ENCODE results near the gene ZSWIM9.
"Not testable (repeated sequence)": the region's sequence is repeated elsewhere in the genome, so short reads cannot be mapped to it uniquely, and the experiment has no call there.

ZSWIM9 gene

GRCh38 chr19:48176226-48176625, 5.7 kb downstream of the ZSWIM9 start:
- no peak for DNase-seq

DNA sequence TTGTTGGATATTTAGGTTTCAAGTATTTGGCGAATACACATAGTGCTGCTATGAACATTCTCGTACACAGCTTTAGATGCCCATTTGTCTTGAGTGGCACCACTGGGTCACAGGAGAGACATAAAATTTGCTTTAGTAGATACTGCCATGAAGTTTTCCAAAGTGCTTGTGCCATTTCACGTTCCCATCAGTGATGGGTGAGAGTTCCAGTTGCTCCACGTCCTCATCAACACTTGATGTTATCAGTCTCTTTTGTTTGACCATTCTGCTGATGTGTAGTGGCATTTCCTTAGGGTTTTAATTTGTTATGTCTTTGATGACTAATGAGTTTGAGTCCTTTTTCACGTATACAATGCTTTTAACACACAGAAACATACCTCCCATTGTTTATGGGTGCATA, 11.0 kb downstream of the ZSWIM9 start:
- DNase-seq = no peak

- no peak for DNase-seq
These were observed 12.0 kb downstream of the ZSWIM9 start for GRCh38 chr19:48182434-48182833.

- DNase-seq = no peak
These were observed 12.9 kb downstream of the ZSWIM9 start for GRCh38 chr19:48183356-48183755.

GRCh38 chr19:48186015-48186414, 15.5 kb downstream of the ZSWIM9 start:
- DNase-seq = no peak

GRCh38 chr19:48186541-48186991, 16.1 kb downstream of the ZSWIM9 start:
- no peak for DNase-seq

- peak; percentile 38 for DNase-seq
These were observed 19.9 kb downstream of the ZSWIM9 start for GRCh38 chr19:48190288-48190884.

- no peak for DNase-seq
These were observed 20.4 kb downstream of the ZSWIM9 start for GRCh38 chr19:48190885-48191284.

DNA sequence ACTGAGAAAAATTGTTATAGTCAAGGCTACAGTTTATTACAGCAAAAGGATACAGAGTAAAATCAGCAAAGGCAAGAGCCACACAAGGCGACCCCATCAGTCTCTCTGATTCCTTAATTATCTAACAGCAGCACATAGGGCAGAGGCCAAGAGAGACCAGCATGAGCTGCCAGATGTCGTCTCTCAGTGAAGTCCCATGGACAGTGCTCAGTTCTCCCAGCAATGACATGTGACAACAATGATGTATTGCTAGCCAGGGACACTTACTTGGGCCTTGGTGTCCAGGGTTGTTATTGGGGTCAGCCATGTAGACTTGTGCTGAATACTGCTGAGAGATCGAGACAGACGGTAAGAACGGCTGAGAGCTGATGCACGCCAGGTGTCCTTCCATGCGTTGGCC, 22.3 kb downstream of the ZSWIM9 start:
- no peak for DNase-seq

- DNase-seq = peak; percentile 33
These were observed 23.8 kb downstream of the ZSWIM9 start for GRCh38 chr19:48194041-48194843.

- no peak for DNase-seq
These were observed 24.7 kb downstream of the ZSWIM9 start for GRCh38 chr19:48194844-48195830.

DNA sequence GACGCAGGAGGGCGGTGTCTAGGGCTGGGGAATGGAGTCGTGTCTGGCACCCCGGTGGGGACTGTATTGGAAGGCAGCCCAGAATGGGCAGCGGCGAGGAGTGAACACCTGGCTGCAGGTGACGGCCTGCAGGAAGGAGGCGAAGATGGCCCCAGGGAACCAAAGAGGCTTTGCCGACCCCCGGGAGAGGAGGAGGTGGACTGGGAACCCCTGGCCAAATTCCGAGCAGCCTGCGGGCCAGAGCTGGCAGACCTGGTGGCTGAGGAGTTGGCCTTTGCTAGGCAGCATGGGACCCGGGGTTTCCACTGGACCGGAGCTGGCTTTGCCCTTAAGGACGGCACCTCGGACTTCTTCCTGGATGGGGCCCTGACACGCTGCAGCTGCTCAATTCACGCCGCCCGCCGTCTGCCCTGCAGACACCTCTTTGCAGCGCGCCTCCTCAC, 25.9 kb downstream of the ZSWIM9 start:
- no peak for DNase-seq

- no peak for DNase-seq
These were observed 26.6 kb downstream of the ZSWIM9 start for GRCh38 chr19:48196933-48197665.

DNA sequence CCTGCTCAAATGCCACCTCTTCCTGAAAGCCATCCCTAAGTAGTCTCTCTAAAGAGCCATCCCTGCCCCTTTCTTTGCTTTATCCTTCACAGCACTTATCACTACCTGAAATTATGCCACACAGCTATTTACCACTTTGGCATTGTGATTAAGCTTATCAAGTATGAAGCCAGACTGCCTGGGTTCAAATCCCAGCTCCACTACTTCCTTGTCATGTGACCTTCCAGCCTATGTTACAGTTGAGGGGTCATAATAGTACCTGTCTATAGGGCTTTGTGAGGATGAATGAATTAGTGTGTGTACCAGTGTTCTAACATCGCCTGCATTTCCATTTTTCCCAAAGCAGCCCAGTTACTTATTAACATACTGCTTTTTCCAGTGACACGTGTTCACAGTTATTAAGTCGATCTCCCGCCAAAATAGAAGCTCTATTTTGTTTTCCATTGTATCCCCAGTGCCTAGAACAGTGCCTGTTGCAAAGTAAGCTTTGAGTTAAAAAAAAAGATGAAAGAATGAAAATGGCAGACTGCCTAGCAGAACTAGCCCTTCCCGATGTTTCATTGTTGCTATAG, 32.8 kb downstream of the ZSWIM9 start:
- DNase-seq = no peak

- DNase-seq = peak; percentile 93
These were observed 33.5 kb downstream of the ZSWIM9 start for GRCh38 chr19:48203794-48204628.

GRCh38 chr19:48206397-48207093, 36.1 kb downstream of the ZSWIM9 start:
- DNase-seq = no peak

- DNase-seq = no peak
These were observed 39.5 kb downstream of the ZSWIM9 start for GRCh38 chr19:48210005-48210404.

- DNase-seq = no peak
These were observed 43.5 kb downstream of the ZSWIM9 start for GRCh38 chr19:48213959-48214358.

DNA sequence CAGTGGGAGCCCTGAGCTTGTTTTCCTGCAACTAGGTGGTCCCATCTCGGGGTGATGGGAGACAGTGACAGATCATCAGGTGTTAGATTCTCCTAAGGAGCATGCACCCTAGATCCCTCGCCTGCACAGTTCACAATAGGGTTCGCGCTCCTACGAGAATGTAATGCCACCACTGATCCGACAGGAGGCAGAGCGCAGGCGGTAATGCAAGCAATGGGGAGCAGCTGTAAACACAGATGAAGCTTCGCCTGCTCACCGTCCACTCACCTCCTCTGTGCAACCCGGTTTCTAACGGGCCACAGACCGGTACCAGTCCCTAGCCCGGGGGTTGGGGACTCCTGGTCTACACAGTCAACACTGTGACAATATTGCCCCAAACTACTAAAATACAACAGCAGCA, 46.5 kb downstream of the ZSWIM9 start:
- DNase-seq = no peak

GRCh38 chr19:48218997-48219396, 48.5 kb downstream of the ZSWIM9 start:
- no peak for DNase-seq

- DNase-seq = not testable (repeated sequence)
These were observed 50.3 kb downstream of the ZSWIM9 start for GRCh38 chr19:48220784-48221183.

Data from CD4-positive, alpha-beta T cell treated with Interleukin-21 for 1 hour (primary cell).